Psoas muscle (tissue), 8 donors: ENCODE measurements around the gene ARMC3. TPM values are rescaled to one million over a fixed set of nuclear protein-coding genes. Genes with fewer than 3 reads are reported as not detected.

Source experiments
- ATAC-seq, 4 donors: fragments of 200-7000 bp; cut with Tn5 transposase; one replicate each; pipeline ENCODE4 v1.9.1; 2020; ENCODE audit warnings: moderate library complexity in 3 of 4, mild to moderate bottlenecking in 2 of 4
- DNase-seq, 2 donors: peaks; one replicate each; pipeline ENCODE4 v3.0.0-alpha.2; 2020
- H3K27ac ChIP-seq: fragments of 200-600 bp; one replicate; pipeline ENCODE4 v1.8.0; 2022
- H3K27me3 ChIP-seq, 3 donors: fragments of 200-600 bp in 1 of 3; one replicate each; pipeline versions ENCODE4 v1.6.1 to v1.8.0; 2013 to 2022; ENCODE audit warnings: low read length in 2 of 3, mild to moderate bottlenecking in 2 of 3, moderate library complexity in 1 of 3; ENCODE audit not compliant: insufficient read depth in 3 of 3
- H3K36me3 ChIP-seq, 2 donors: fragments of 200-600 bp in 1 of 2; one replicate each; pipeline versions ENCODE4 v1.6.1 to v1.8.0; 2013 to 2022; ENCODE audit warnings: low read depth in 1 of 2, mild to moderate bottlenecking in 1 of 2, moderate library complexity in 1 of 2; ENCODE audit not compliant: insufficient read depth in 1 of 2
- H3K4me1 ChIP-seq: fragments of 200-600 bp; one replicate; pipeline ENCODE4 v1.8.0; 2022
- H3K4me3 ChIP-seq: fragments of 200-600 bp; one replicate; pipeline ENCODE4 v1.8.0; 2022; ENCODE audit warnings: mild to moderate bottlenecking
- H3K9me3 ChIP-seq: fragments of 200-600 bp; one replicate; pipeline ENCODE4 v1.8.0; 2022
- CTCF ChIP-seq: fragments of 200-600 bp; IDR thresholded peaks from one replicate; pipeline ENCODE4 v1.8.0; 2022; ENCODE audit warnings: antibody characterized with exemption
- WGBS, 3 donors: extraction: QIAGEN DNeasy Blood & Tissue Kit; methylation state at CpG; one replicate each; pipeline versions ENCODE4 v1.1.6 to v1.1.7; 2013; 5-methylcytosine and 5-hydroxymethylcytosine counted together
- intact Hi-C, 2 donors: fragments of 100-400 bp; cut with DNase I; formaldehyde crosslinking; loops; one replicate each; pipeline versions ENCODE4 v1.11.0 to v1.14.2; 2022
- polyA plus RNA-seq, 3 donors: library from polyadenylated mRNA; stranded (reverse); fragments of 200-250 nt; gene quantifications; one replicate each; pipeline ENCODE4 v1.2.3, GENCODE V29; 2013
- total RNA-seq, 4 donors: library from RNA; stranded (reverse); fragmentation: NEBNext Ultra II Directional in 2 of 4; extraction: Animal tissue kit (Norgen Biotek cat#: 25700) in 2 of 4; gene quantifications; one replicate each; pipeline versions ENCODE4 v1.2.1 to v1.2.4, GENCODE V29; 2021 to 2023
- donor health status: healthy with polysubstance abuse.
- donor health status: DM: no; HTN: no; CAD: no; lungs with moderate emphysema.
- donor health status: Bipolar disorder and iron deficiency.
- donor health status: healthy.
- donor health status: DM: yes; HTN: yes; CAD: no.
- donor health status: DM: no; HTN: no; CAD: no.
- donor health status: DM: no; HTN: no; CAD: no.
- donor health status: DM: yes; HTN: yes; CAD: no.

ARMC3 gene
- total and polyA plus RNA-seq, 7 donors, result not detected

GRCh38 chr10:22998091-22998490 is 70.2 kb downstream of the ARMC3 start:
- H3K4me3 ChIP-seq, result no peak overlapping the region
- intact Hi-C loops, result no loop called here
- no peaks in the 10 kb centered on the region for H3K27me3 ChIP-seq
- 88 to 91% (median 90%) methylated on average over 12 of the region's 12 CpGs for WGBS, 3 donors
- peaks cover 4% of the 10 kb centered on the region for H3K4me1 ChIP-seq
- no peaks in the 10 kb centered on the region for H3K9me3 ChIP-seq
- no peak for ATAC-seq
- no peak for DNase-seq
- no peak for TF ChIP-seq CTCF
- H3K27ac ChIP-seq, result no peak overlapping the region
- no peaks in the 10 kb centered on the region for H3K36me3 ChIP-seq

GRCh38 chr10:22999942-23000341 is 72.1 kb downstream of the ARMC3 start:
- WGBS, 3 donors, result 70 to 74% (median 71%) methylated on average over 2 of the region's 2 CpGs
- peaks cover 4% of the 10 kb centered on the region for H3K4me1 ChIP-seq
- H3K27ac ChIP-seq, result no peak overlapping the region
- no peaks in the 10 kb centered on the region for H3K27me3 ChIP-seq
- intact Hi-C loops, result loop anchor here in 1 of 2 donors (5.0 kb wide), 1 partner anchor 67 kb away; no protein-coding TSS in a partner anchor
- TF ChIP-seq CTCF, result no peak
- ATAC-seq (no peak), DNase-seq (no peak)
- no peaks in the 10 kb centered on the region for H3K36me3 ChIP-seq
- no peak overlapping the region for H3K4me3 ChIP-seq
- H3K9me3 ChIP-seq, result no peaks in the 10 kb centered on the region

- intact Hi-C loops, result loop anchor here in 1 of 2 donors (5.0 kb wide), 1 partner anchor 65 kb away; no protein-coding TSS in a partner anchor
- no peaks in the 10 kb centered on the region for H3K9me3 ChIP-seq
- no peak for DNase-seq
- H3K36me3 ChIP-seq, result no peaks in the 10 kb centered on the region
- H3K4me3 ChIP-seq, result no peak overlapping the region
- H3K27ac ChIP-seq, result no peak overlapping the region
- peak in 3 of 4 donors; percentile 65 to 82 (median 74) for ATAC-seq
- TF ChIP-seq CTCF, result no peak
- H3K4me1 ChIP-seq, result peaks cover 4% of the 10 kb centered on the region
- WGBS, 3 donors, result 30 to 41% (median 30%) methylated on average over 14 of the region's 14 CpGs
- peaks cover 0 to 3% (median 0%) of the 10 kb centered on the region in 3 donors for H3K27me3 ChIP-seq
Measured at GRCh38 chr10:23001901-23002516, 74.2 kb downstream of the ARMC3 start.

- Histone ChIP-seq H3K4me1 (peaks cover 4% of the 10 kb centered on the region), H3K36me3 (no peaks in the 10 kb centered on the region), H3K27me3 (peaks cover 0 to 3% (median 0%) of the 10 kb centered on the region in 3 donors), H3K4me3 (no peak overlapping the region), H3K27ac (no peak overlapping the region), H3K9me3 (no peaks in the 10 kb centered on the region)
- intact Hi-C loops, result no loop called here
- no peak for TF ChIP-seq CTCF
- DNase-seq (no peak), ATAC-seq (no peak)
- 95 to 97% (median 95%) methylated on average over 12 of the region's 12 CpGs for WGBS, 3 donors
Measured at GRCh38 chr10:23005150-23005549, 77.3 kb downstream of the ARMC3 start.
